ENCODE measurements around the gene AFAP1. TPM values are rescaled to one million over a fixed set of nuclear protein-coding genes. Genes with fewer than 3 reads are reported as not detected.

AFAP1 gene
- total RNA-seq, 1 experiment from 2014 or later = 22.5 TPM

GRCh38 chr4:7757501-7758471 is 181.9 kb downstream of the AFAP1 start:
- no peak for DNase-seq (ENCODE audit: unreplicated experiment)
- intact Hi-C loops (cut with micrococcal nuclease) = no loop called here
- TF ChIP-seq CTCF (IDR thresholded peaks at IDR 0.05; ENCODE audit: unreplicated experiment) = no peak
- CTCF ChIA-PET = interaction anchor here (1.1 to 1.9 kb wide), 3 partner anchors 38 to 229 kb away, joined by 3 to 5 read pairs (median 4); no protein-coding TSS in a partner anchor
- H3K4me1 Mint-ChIP-seq (ENCODE audit: insufficient read depth, unreplicated experiment) = peaks cover 8% of the 10 kb centered on the region
- POLR2A ChIA-PET = no interaction called here
- H3K27me3 Mint-ChIP-seq (ENCODE audit: insufficient read depth, unreplicated experiment) = no peaks in the 10 kb centered on the region
- no peak overlapping the region for H3K27ac Mint-ChIP-seq (ENCODE audit: low read depth, unreplicated experiment)
- BruUV-seq (replicated peaks) = no TSS peak
- no peak overlapping the region for H3K4me3 Mint-ChIP-seq (ENCODE audit: unreplicated experiment)
- no peaks in the 10 kb centered on the region for H3K9me3 Mint-ChIP-seq (ENCODE audit: unreplicated experiment)
- no peaks in the 10 kb centered on the region for H3K36me3 Mint-ChIP-seq (ENCODE audit: insufficient read depth, unreplicated experiment)

- no peaks in the 10 kb centered on the region for H3K9me3 Mint-ChIP-seq (ENCODE audit: unreplicated experiment)
- no peak overlapping the region for H3K27ac Mint-ChIP-seq (ENCODE audit: low read depth, unreplicated experiment)
- H3K36me3 Mint-ChIP-seq (ENCODE audit: insufficient read depth, unreplicated experiment) = no peaks in the 10 kb centered on the region
- no peak for DNase-seq (ENCODE audit: unreplicated experiment)
- POLR2A ChIA-PET = no interaction called here
- intact Hi-C loops (cut with micrococcal nuclease) = no loop called here
- CTCF ChIA-PET = interaction anchor here (1.1 to 1.9 kb wide), 2 partner anchors 46 to 230 kb away, joined by 4 to 5 read pairs; no protein-coding TSS in a partner anchor
- H3K27me3 Mint-ChIP-seq (ENCODE audit: insufficient read depth, unreplicated experiment) = no peaks in the 10 kb centered on the region
- peaks cover 8% of the 10 kb centered on the region for H3K4me1 Mint-ChIP-seq (ENCODE audit: insufficient read depth, unreplicated experiment)
- BruUV-seq (replicated peaks) = no TSS peak
- no peak overlapping the region for H3K4me3 Mint-ChIP-seq (ENCODE audit: unreplicated experiment)
- no peak for TF ChIP-seq CTCF (IDR thresholded peaks at IDR 0.05; ENCODE audit: unreplicated experiment)
Measured at GRCh38 chr4:7756561-7757355, 182.9 kb downstream of the AFAP1 start.

GRCh38 chr4:7756071-7756470 is 183.6 kb downstream of the AFAP1 start:
- Mint-ChIP-seq H3K9me3 (ENCODE audit: unreplicated experiment) (no peaks in the 10 kb centered on the region), H3K27ac (ENCODE audit: low read depth, unreplicated experiment) (no peak overlapping the region), H3K27me3 (ENCODE audit: insufficient read depth, unreplicated experiment) (no peaks in the 10 kb centered on the region), H3K36me3 (ENCODE audit: insufficient read depth, unreplicated experiment) (no peaks in the 10 kb centered on the region), H3K4me3 (ENCODE audit: unreplicated experiment) (no peak overlapping the region), H3K4me1 (ENCODE audit: insufficient read depth, unreplicated experiment) (peaks cover 8% of the 10 kb centered on the region)
- DNase-seq (ENCODE audit: unreplicated experiment) = no peak
- BruUV-seq (replicated peaks) = no TSS peak
- TF ChIP-seq CTCF (IDR thresholded peaks at IDR 0.05; ENCODE audit: unreplicated experiment) = no peak
- intact Hi-C loops (cut with micrococcal nuclease) = no loop called here
- CTCF ChIA-PET = no interaction called here
- POLR2A ChIA-PET = no interaction called here

GRCh38 chr4:7755561-7755960 is 184.1 kb downstream of the AFAP1 start:
- Mint-ChIP-seq H3K4me3 (ENCODE audit: unreplicated experiment) (no peak overlapping the region), H3K9me3 (ENCODE audit: unreplicated experiment) (no peaks in the 10 kb centered on the region), H3K27me3 (ENCODE audit: insufficient read depth, unreplicated experiment) (no peaks in the 10 kb centered on the region), H3K36me3 (ENCODE audit: insufficient read depth, unreplicated experiment) (no peaks in the 10 kb centered on the region), H3K4me1 (ENCODE audit: insufficient read depth, unreplicated experiment) (peaks cover 8% of the 10 kb centered on the region), H3K27ac (ENCODE audit: low read depth, unreplicated experiment) (no peak overlapping the region)
- no peak for TF ChIP-seq CTCF (IDR thresholded peaks at IDR 0.05; ENCODE audit: unreplicated experiment)
- intact Hi-C loops (cut with micrococcal nuclease) = no loop called here
- ChIA-PET POLR2A (interaction anchor here (0.5 kb wide), 1 partner anchor 87 kb away, joined by 4 read pairs; no protein-coding TSS in a partner anchor), CTCF (interaction anchor here (1.1 kb wide), 1 partner anchor 36 kb away, joined by 3 read pairs; no protein-coding TSS in a partner anchor)
- DNase-seq (ENCODE audit: unreplicated experiment) = no peak
- no TSS peak for BruUV-seq (replicated peaks)

All from MCF 10A (cell line).